Upper lobe of left lung (tissue), 6 donors: ENCODE data around the gene MATCAP1. TPM values are rescaled to one million over a fixed set of nuclear protein-coding genes. Genes with fewer than 3 reads are reported as not detected.

ENCODE experiments used
- ATAC-seq, 2 donors: fragments of 200-7000 bp; cut with Tn5 transposase; one replicate each; pipeline ENCODE4 v1.9.1; 2022; ENCODE audit warnings: mild to moderate bottlenecking in 2 of 2, moderate library complexity in 2 of 2; ENCODE audit not compliant: low FRiP score in 2 of 2
- DNase-seq, 2 donors: peaks; one replicate each; pipeline ENCODE4 v3.0.0-alpha.2; 2019 to 2020
- H3K27ac ChIP-seq, 4 donors: fragments of 200-600 bp; sonication (generic); one replicate each; pipeline ENCODE4 v1.5.1; 2016 to 2019
- H3K27me3 ChIP-seq, 4 donors: fragments of 200-600 bp; sonication (generic); one replicate each; pipeline ENCODE4 v1.5.1; 2017 to 2019
- H3K36me3 ChIP-seq, 4 donors: fragments of 200-600 bp; sonication (generic); one replicate each; pipeline ENCODE4 v1.5.1; 2016 to 2019
- H3K4me1 ChIP-seq, 4 donors: fragments of 200-600 bp; sonication (generic); one replicate each; pipeline ENCODE4 v1.5.1; 2018 to 2019
- H3K4me3 ChIP-seq, 4 donors: fragments of 200-600 bp; sonication (generic); one replicate each; pipeline ENCODE4 v1.5.1; 2017 to 2019; ENCODE audit warnings: mild to moderate bottlenecking in 2 of 4, moderate library complexity in 1 of 4
- H3K9me3 ChIP-seq, 4 donors: fragments of 200-600 bp; sonication (generic); one replicate each; pipeline ENCODE4 v1.5.1; 2018 to 2019
- CTCF ChIP-seq, 6 experiments: fragments of 450-650 bp in 4 of 6; fragments of 200-600 bp in 2 of 6; sonication (generic) in 2 of 6; IDR thresholded peaks; one replicate each; pipeline ENCODE4 v1.5.1; 2016 to 2019; ENCODE audit warnings: antibody characterized with exemption in 6 of 6
- EP300 ChIP-seq, 4 donors: sonication (generic); formaldehyde crosslinking; IDR thresholded peaks; one replicate each; pipeline ENCODE4 v1.5.1; 2017; ENCODE audit warnings: antibody characterized with exemption in 4 of 4, control low read depth in 2 of 4
- POLR2A ChIP-seq, 4 donors: fragments of 450-650 bp; IDR thresholded peaks; one replicate each; pipeline ENCODE4 v1.5.1; 2016 to 2017; ENCODE audit warnings: antibody characterized with exemption in 4 of 4, mild to moderate bottlenecking in 2 of 4
- POLR2AphosphoS5 ChIP-seq, 2 donors: sonication (generic); formaldehyde crosslinking; IDR thresholded peaks; one replicate each; pipeline ENCODE4 v1.5.1; 2017; ENCODE audit warnings: antibody characterized with exemption in 2 of 2
- WGBS, 2 donors: methylation state at CpG; one replicate each; pipeline ENCODE4 v1.1.5; 2017 to 2018; 5-methylcytosine and 5-hydroxymethylcytosine counted together
- total RNA-seq, 6 donors: library from RNA; depleted of rRNA in 4 of 6; stranded (reverse); fragments of >200 nt in 4 of 6; gene quantifications; one replicate each; pipeline versions ENCODE4 v1.1.0 to v1.2.1, GENCODE V29; 2016 to 2021
- donor health status: DM: no; HTN: no; CAD: no; lungs with moderate emphysema.
- donor health status: DM: no; HTN: yes; CAD: no; lungs with severe emphysema.

MATCAP1 gene
- total RNA-seq, 6 donors from 2014 or later: 9.1 to 147 (median 31.1) TPM

GRCh38 chr16:67190041-67190440 lies 6.3 kb upstream of the MATCAP1 start, which contains the start of gene EXOC3L1:
EXOC3L1 (minus strand) TSS chr16:67190136; CDS start chr16:67189676, 460 bp downstream.
- peak within 1 kb of the TSS; percentile 38 to 89 (median 53) for H3K27ac ChIP-seq
- 11 to 43% methylated on average over 3 to 6 of the region's 6 CpGs for WGBS, 2 donors
- H3K4me3 ChIP-seq: peak within 1 kb of the TSS; percentile 23 to 46 (median 35)

GRCh38 chr16:67188798-67189197 lies 5.0 kb upstream of the MATCAP1 start:
- Histone ChIP-seq H3K4me1 (peaks cover 37 to 57% (median 45%) of the 10 kb centered on the region in 4 donors), H3K27me3 (no peaks in the 10 kb centered on the region), H3K36me3 (peaks cover 0 to 8% (median 3%) of the 10 kb centered on the region in 4 donors), H3K9me3 (no peaks in the 10 kb centered on the region), H3K4me3 (peak overlapping the region in 1 of 4 donors; percentile 46), H3K27ac (peak overlapping the region in 2 of 4 donors; percentile 54 to 62)
- 81 to 89% methylated on average over 9 to 15 of the region's 15 CpGs for WGBS, 2 donors
- TF ChIP-seq CTCF (IDR thresholded peaks at IDR 0.05) (no peak), EP300 (IDR thresholded peaks at IDR 0.05) (no peak), POLR2A (IDR thresholded peaks at IDR 0.05) (no peak), POLR2AphosphoS5 (IDR thresholded peaks at IDR 0.05) (no peak)
- DNase-seq (peak in 1 of 2 donors; percentile 78), ATAC-seq (no peak)

More at GRCh38 chr16:67190041-67190440, 6.3 kb upstream of the MATCAP1 start, which contains the start of gene EXOC3L1:
- DNase-seq: no peak
- Histone ChIP-seq H3K4me1 (peaks cover 32 to 58% (median 40%) of the 10 kb centered on the region in 4 donors), H3K9me3 (no peaks in the 10 kb centered on the region), H3K36me3 (peaks cover 3 to 20% (median 13%) of the 10 kb centered on the region in 4 donors), H3K27me3 (no peaks in the 10 kb centered on the region)
- ATAC-seq: no peak
- TF ChIP-seq POLR2AphosphoS5 (IDR thresholded peaks at IDR 0.05) (no peak), EP300 (IDR thresholded peaks at IDR 0.05) (no peak), POLR2A (IDR thresholded peaks at IDR 0.05) (no peak), CTCF (IDR thresholded peaks at IDR 0.05) (no peak)

- ATAC-seq: no peak
- Histone ChIP-seq H3K4me1 (peaks cover 33 to 54% (median 42%) of the 10 kb centered on the region in 4 donors), H3K27ac (no peak overlapping the region), H3K36me3 (peaks cover 0 to 4% (median under 1%) of the 10 kb centered on the region in 4 donors), H3K4me3 (no peak overlapping the region), H3K27me3 (no peaks in the 10 kb centered on the region), H3K9me3 (no peaks in the 10 kb centered on the region)
- TF ChIP-seq POLR2A (IDR thresholded peaks at IDR 0.05) (no peak), EP300 (IDR thresholded peaks at IDR 0.05) (no peak), CTCF (IDR thresholded peaks at IDR 0.05) (no peak), POLR2AphosphoS5 (IDR thresholded peaks at IDR 0.05) (no peak)
- DNase-seq: no peak
- 83 to 89% methylated on average over 3 to 4 of the region's 4 CpGs for WGBS, 2 donors
These were observed 4.6 kb upstream of the MATCAP1 start for GRCh38 chr16:67188323-67188722.

GRCh38 chr16:67187175-67187890 lies 3.6 kb upstream of the MATCAP1 start:
- Histone ChIP-seq H3K27ac (no peak overlapping the region), H3K4me3 (no peak overlapping the region), H3K9me3 (no peaks in the 10 kb centered on the region), H3K27me3 (no peaks in the 10 kb centered on the region), H3K4me1 (peaks cover 34 to 53% (median 41%) of the 10 kb centered on the region in 4 donors), H3K36me3 (no peaks in the 10 kb centered on the region)
- ATAC-seq (no peak), DNase-seq (peak in 1 of 2 donors; percentile 77)
- 87 to 93% methylated on average over 6 to 24 of the region's 26 CpGs for WGBS, 2 donors
- no peak for TF ChIP-seq EP300 (IDR thresholded peaks at IDR 0.05)
- no peak for TF ChIP-seq POLR2AphosphoS5 (IDR thresholded peaks at IDR 0.05)
- no peak for TF ChIP-seq POLR2A (IDR thresholded peaks at IDR 0.05)
- no peak for TF ChIP-seq CTCF (IDR thresholded peaks at IDR 0.05)
